Cardiac muscle cell (in vitro differentiated cells and primary cell): ENCODE results near the gene LDLR. TPM values are rescaled to one million over a fixed set of nuclear protein-coding genes. Genes with fewer than 3 reads are reported as not detected.
"Not testable (repeated sequence)": the region's sequence is repeated elsewhere in the genome, so short reads cannot be mapped to it uniquely, and the experiment has no call there.

Experiments
- DNase-seq, 2 donors: peaks; one replicate each; pipeline versions ENCODE4 v3.0.0 to v3.0.0-alpha.2; 2010 to 2017; ENCODE audit warnings: low read depth in 1 of 2, low spot score in 1 of 2
- H3K27ac ChIP-seq: fragments of 200-600 bp; sonication (generic); 2 replicates; pipeline ENCODE4 v1.5.1; 2016
- H3K27me3 ChIP-seq: fragments of 200-600 bp; sonication (generic); 2 replicates; pipeline ENCODE4 v1.6.0; 2016; ENCODE audit warnings: control low read depth
- H3K36me3 ChIP-seq: fragments of 200-600 bp; sonication (generic); 2 replicates; pipeline ENCODE4 v1.5.1; 2016; ENCODE audit warnings: control low read depth
- H3K4me1 ChIP-seq: fragments of 200-600 bp; sonication (generic); 2 replicates; pipeline ENCODE4 v1.8.1; 2017; ENCODE audit warnings: low read depth, mild to moderate bottlenecking, mixed run types
- H3K4me3 ChIP-seq: fragments of 200-600 bp; sonication (generic); 2 replicates; pipeline ENCODE4 v1.5.1; 2016; ENCODE audit warnings: mild to moderate bottlenecking
- H3K9me3 ChIP-seq: fragments of 200-600 bp; sonication (generic); 2 replicates; pipeline ENCODE4 v1.5.1; 2017; ENCODE audit warnings: low read depth, mild to moderate bottlenecking, control low read depth
- polyA plus RNA-seq: library from polyadenylated mRNA; unstranded; fragments of >200 nt; fragmentation: Nextera tagmentation; extraction: Ambion mirVana; gene quantifications from 2 replicates; pipeline ENCODE4 v1.2.1, GENCODE V29; 2016
- total RNA-seq: library from RNA; depleted of rRNA; stranded (reverse); fragments of >200 nt; gene quantifications from 2 replicates; pipeline ENCODE4 v1.2.3, GENCODE V29; 2016
- TF ChIP-seq, protein P1 (sequence below): IDR thresholded peaks from 2 replicates; pipeline ENCODE4 v1.5.1; 2012; ENCODE audit warnings: low read depth, mild to moderate bottlenecking, low read length

LDLR gene
- total and polyA plus RNA-seq, 2 experiments from 2014 or later: 98.6 to 107 TPM

DNA sequence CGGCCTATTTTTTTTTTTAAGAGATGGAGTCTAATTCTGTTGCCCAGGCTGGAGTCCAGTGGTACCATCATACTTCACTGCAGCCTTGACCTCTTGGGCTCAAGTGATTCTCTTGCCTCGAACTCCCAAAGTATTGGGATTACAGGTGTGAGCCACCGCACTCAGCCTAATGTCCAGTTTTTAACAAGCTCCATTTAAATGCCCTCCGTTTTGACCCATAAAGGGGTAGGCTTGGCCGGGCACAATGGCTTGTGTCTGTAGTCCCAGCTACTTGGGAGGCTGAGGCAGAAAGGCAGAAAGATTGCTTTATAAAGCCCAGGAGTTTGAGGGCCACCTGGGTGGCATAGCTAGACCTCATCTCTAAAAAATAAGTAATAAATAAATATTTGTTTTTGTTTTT, 11.8 kb downstream of the LDLR start:
- Histone ChIP-seq H3K27ac (no peak overlapping the region), H3K27me3 (no peaks in the 10 kb centered on the region), H3K9me3 (no peaks in the 10 kb centered on the region), H3K4me1 (no peaks in the 10 kb centered on the region), H3K4me3 (no peak overlapping the region), H3K36me3 (peaks cover 61% of the 10 kb centered on the region)
- TF ChIP-seq, protein P1, sequence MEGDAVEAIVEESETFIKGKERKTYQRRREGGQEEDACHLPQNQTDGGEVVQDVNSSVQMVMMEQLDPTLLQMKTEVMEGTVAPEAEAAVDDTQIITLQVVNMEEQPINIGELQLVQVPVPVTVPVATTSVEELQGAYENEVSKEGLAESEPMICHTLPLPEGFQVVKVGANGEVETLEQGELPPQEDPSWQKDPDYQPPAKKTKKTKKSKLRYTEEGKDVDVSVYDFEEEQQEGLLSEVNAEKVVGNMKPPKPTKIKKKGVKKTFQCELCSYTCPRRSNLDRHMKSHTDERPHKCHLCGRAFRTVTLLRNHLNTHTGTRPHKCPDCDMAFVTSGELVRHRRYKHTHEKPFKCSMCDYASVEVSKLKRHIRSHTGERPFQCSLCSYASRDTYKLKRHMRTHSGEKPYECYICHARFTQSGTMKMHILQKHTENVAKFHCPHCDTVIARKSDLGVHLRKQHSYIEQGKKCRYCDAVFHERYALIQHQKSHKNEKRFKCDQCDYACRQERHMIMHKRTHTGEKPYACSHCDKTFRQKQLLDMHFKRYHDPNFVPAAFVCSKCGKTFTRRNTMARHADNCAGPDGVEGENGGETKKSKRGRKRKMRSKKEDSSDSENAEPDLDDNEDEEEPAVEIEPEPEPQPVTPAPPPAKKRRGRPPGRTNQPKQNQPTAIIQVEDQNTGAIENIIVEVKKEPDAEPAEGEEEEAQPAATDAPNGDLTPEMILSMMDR: no peak
- no peak for DNase-seq

DNA sequence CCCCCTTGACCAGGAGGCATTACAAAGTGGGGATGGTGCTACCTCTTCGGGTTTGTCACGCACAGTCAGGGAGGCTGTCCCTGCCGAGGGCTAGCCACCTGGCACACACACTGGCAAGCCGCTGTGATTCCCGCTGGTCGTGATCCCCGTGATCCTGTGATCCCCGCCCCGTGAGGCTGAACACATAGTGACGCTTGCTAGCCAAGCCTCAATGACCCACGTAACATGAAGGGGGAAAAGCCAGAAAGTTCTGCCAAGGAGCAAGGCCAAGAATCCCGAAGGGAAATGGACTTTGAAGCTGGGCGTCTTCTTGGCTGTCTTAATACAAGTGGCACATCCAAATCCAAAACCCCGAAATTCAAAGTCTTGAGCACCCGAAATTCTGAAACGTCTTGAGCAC, 13.7 kb downstream of the LDLR start:
- TF ChIP-seq, protein P1: no peak
- Histone ChIP-seq H3K27ac (peak overlapping the region; percentile 20), H3K36me3 (peaks cover 71% of the 10 kb centered on the region), H3K27me3 (no peaks in the 10 kb centered on the region), H3K9me3 (no peaks in the 10 kb centered on the region), H3K4me1 (no peaks in the 10 kb centered on the region), H3K4me3 (no peak overlapping the region)
- no peak for DNase-seq

DNA sequence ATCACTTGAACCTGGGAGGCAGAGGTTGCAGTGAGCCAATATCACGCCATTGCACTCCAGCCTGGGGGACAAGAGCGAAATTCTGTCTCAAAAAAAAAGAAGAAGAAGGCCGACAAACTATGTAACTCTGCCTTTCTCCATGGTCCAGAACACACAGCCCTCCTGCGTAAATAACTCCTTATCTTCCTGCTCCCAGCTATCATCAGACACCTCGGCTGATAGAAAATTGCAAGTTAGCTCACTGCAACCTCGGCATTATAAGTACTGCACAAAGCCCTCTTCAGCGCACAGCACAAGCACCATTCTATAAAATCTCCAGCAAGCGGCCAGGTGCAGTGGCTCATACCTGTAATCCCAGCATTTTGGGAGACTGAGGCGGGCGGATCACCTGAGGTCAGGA, 14.4 kb downstream of the LDLR start:
- not testable (repeated sequence) for H3K27me3 ChIP-seq, H3K9me3 ChIP-seq, H3K27ac ChIP-seq, DNase-seq, H3K4me3 ChIP-seq, H3K4me1 ChIP-seq
- H3K36me3 ChIP-seq: peaks cover 77% of the 10 kb centered on the region

DNA sequence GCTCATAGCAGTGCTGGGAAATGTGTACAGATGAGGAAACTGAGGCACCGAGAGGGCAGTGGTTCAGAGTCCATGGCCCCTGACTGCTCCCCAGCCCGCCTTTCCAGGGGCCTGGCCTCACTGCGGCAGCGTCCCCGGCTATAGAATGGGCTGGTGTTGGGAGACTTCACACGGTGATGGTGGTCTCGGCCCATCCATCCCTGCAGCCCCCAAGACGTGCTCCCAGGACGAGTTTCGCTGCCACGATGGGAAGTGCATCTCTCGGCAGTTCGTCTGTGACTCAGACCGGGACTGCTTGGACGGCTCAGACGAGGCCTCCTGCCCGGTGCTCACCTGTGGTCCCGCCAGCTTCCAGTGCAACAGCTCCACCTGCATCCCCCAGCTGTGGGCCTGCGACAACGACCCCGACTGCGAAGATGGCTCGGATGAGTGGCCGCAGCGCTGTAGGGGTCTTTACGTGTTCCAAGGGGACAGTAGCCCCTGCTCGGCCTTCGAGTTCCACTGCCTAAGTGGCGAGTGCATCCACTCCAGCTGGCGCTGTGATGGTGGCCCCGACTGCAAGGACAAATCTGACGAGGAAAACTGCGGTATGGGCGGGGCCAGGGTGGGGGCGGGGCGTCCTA, 15.9 kb downstream of the LDLR start:
- H3K27ac ChIP-seq: no peak overlapping the region
- H3K9me3 ChIP-seq: no peaks in the 10 kb centered on the region
- H3K27me3 ChIP-seq: no peaks in the 10 kb centered on the region
- no peaks in the 10 kb centered on the region for H3K4me1 ChIP-seq
- no peak overlapping the region for H3K4me3 ChIP-seq
- no peak for DNase-seq
- peaks cover 83% of the 10 kb centered on the region for H3K36me3 ChIP-seq
- TF ChIP-seq, protein P1: no peak

DNA sequence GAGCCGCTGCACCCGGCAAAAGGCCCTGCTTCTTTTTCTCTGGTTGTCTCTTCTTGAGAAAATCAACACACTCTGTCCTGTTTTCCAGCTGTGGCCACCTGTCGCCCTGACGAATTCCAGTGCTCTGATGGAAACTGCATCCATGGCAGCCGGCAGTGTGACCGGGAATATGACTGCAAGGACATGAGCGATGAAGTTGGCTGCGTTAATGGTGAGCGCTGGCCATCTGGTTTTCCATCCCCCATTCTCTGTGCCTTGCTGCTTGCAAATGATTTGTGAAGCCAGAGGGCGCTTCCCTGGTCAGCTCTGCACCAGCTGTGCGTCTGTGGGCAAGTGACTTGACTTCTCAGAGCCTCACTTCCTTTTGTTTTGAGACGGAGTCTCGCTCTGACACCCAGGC, 17.2 kb downstream of the LDLR start:
- H3K9me3 ChIP-seq: no peaks in the 10 kb centered on the region
- H3K27me3 ChIP-seq: no peaks in the 10 kb centered on the region
- peaks cover 87% of the 10 kb centered on the region for H3K36me3 ChIP-seq
- no peak overlapping the region for H3K4me3 ChIP-seq
- H3K4me1 ChIP-seq: no peaks in the 10 kb centered on the region
- TF ChIP-seq, protein P1: no peak
- DNase-seq: peak in 1 of 2 donors; percentile 41
- H3K27ac ChIP-seq: peak overlapping the region; percentile 48

DNA sequence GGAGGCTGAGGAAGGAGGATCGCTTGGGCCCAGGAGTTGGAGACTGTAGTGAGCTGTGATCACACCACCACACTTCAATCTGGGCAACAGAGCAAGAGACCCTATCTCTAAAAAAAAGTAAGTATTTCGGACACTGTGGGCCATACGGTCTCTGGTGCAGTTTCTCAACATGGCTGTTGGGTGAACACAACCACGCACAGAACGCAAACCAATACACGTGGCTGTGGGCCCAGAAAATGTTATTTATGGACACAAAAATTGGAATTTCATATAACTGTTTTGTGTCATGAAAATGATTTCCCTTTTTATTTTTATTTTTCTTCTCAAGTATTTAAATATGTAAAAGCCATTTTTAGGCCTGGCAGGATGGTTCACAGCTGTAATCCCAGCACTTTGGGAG, 19.5 kb downstream of the LDLR start:
- Histone ChIP-seq H3K36me3 (peaks cover 83% of the 10 kb centered on the region), H3K4me3 (no peak overlapping the region), H3K9me3 (no peaks in the 10 kb centered on the region), H3K27me3 (no peaks in the 10 kb centered on the region), H3K27ac (no peak overlapping the region), H3K4me1 (no peaks in the 10 kb centered on the region)
- TF ChIP-seq, protein P1: no peak
- no peak for DNase-seq
